HL-60/S4 treated with phorbol 12-myristate 13-acetate at 8.2 ng/mL for 4 days and 3 days (cell line): ENCODE measurements around the gene STIMATE.

Experiments
- in situ Hi-C: fragments of 300-500 bp; cut with MboI; formaldehyde crosslinking; loops from 2 replicates; pipeline ENCODE4 v1.15.0; 2022; ENCODE audit warnings: low sequenced_read_pairs

STIMATE gene

GRCh38 chr3:52872245-52872644, 25.1 kb downstream of the STIMATE start:
- in situ Hi-C loops, result no loop called here

GRCh38 chr3:52871761-52872160, 25.6 kb downstream of the STIMATE start:
- in situ Hi-C loops, result no loop called here

GRCh38 chr3:52870471-52870870, 26.9 kb downstream of the STIMATE start:
- in situ Hi-C loops, result no loop called here

GRCh38 chr3:52866427-52866826, 30.9 kb downstream of the STIMATE start:
- in situ Hi-C loops, result no loop called here

GRCh38 chr3:52865994-52866393, 31.4 kb downstream of the STIMATE start:
- in situ Hi-C loops, result no loop called here

GRCh38 chr3:52860424-52860768, 37.0 kb downstream of the STIMATE start:
- in situ Hi-C loops, result no loop called here

GRCh38 chr3:52859686-52860423, 37.5 kb downstream of the STIMATE start:
- in situ Hi-C loops, result no loop called here

- in situ Hi-C loops, result no loop called here
Observed at GRCh38 chr3:52857864-52858263, 39.5 kb downstream of the STIMATE start.

GRCh38 chr3:52857133-52857532, 40.2 kb downstream of the STIMATE start:
- in situ Hi-C loops, result no loop called here

- in situ Hi-C loops, result no loop called here
Observed at GRCh38 chr3:52856666-52857065, 40.7 kb downstream of the STIMATE start.

- in situ Hi-C loops, result no loop called here
Observed at GRCh38 chr3:52854013-52854412, 43.3 kb downstream of the STIMATE start.

GRCh38 chr3:52852419-52852818, 44.9 kb downstream of the STIMATE start:
- in situ Hi-C loops, result no loop called here

- in situ Hi-C loops, result no loop called here
Observed at GRCh38 chr3:52851348-52851747, 46.0 kb downstream of the STIMATE start.

- in situ Hi-C loops, result no loop called here
Observed at GRCh38 chr3:52849656-52850055, 47.7 kb downstream of the STIMATE start.

- in situ Hi-C loops, result no loop called here
Observed at GRCh38 chr3:52848617-52849016, 48.7 kb downstream of the STIMATE start.

- in situ Hi-C loops, result no loop called here
Observed at GRCh38 chr3:52847726-52848125, 49.6 kb downstream of the STIMATE start.

- in situ Hi-C loops, result no loop called here
Observed at GRCh38 chr3:52847241-52847640, 50.1 kb downstream of the STIMATE start.

GRCh38 chr3:52846432-52846965, 50.8 kb downstream of the STIMATE start:
- in situ Hi-C loops, result no loop called here

- in situ Hi-C loops, result no loop called here
Observed at GRCh38 chr3:52845691-52846431, 51.5 kb downstream of the STIMATE start.

- in situ Hi-C loops, result no loop called here
Observed at GRCh38 chr3:52845157-52845556, 52.2 kb downstream of the STIMATE start.

- in situ Hi-C loops, result no loop called here
Observed at GRCh38 chr3:52844290-52844975, 52.9 kb downstream of the STIMATE start.

- in situ Hi-C loops, result no loop called here
Observed at GRCh38 chr3:52843881-52844280, 53.5 kb downstream of the STIMATE start.
